ENCODE measurements around the gene MVK.

DNA sequence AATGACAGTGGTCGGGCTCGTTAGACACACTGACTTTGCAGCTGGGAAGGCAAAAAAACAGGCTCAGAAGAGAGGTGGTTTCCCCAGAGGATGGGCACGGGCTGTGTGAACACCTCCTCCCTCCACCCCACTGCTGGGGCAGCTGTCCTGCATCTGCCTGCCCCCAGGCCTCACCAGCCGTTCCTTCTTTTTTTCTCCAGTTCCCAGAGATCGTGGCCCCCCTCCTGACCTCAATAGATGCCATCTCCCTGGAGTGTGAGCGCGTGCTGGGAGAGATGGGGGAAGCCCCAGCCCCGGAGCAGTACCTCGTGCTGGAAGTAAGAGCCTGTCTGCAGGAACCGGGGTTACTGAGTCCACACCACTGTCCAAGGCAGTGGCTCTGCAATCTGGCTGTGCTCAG, 17.4 kb downstream of the MVK start:
- TF ChIP-seq MAX (IDR thresholded peaks at IDR 0.05; ENCODE audit: low read depth) (no peak), ELF1 (IDR thresholded peaks at IDR 0.05) (no peak), CTCF (IDR thresholded peaks at IDR 0.05) (no peak), GABPA (IDR thresholded peaks at IDR 0.05; ENCODE audit: low read depth) (no peak), NRF1 (IDR thresholded peaks at IDR 0.05; ENCODE audit: low read depth, low read length) (no peak), RAD21 (IDR thresholded peaks at IDR 0.05; ENCODE audit: low read length) (peak; percentile 28), POLR2AphosphoS5 (IDR thresholded peaks at IDR 0.05; ENCODE audit: low read depth, low read length) (no peak), TCF12 (IDR thresholded peaks at IDR 0.05) (no peak), EZH2phosphoT487 (IDR thresholded peaks at IDR 0.05; ENCODE audit: borderline replicate concordance, low read depth) (no peak), JUND (IDR thresholded peaks at IDR 0.05) (no peak), EP300 (IDR thresholded peaks at IDR 0.05; ENCODE audit: borderline replicate concordance in 1 of 2, low read depth in 1 of 2, low read length in 1 of 2) (peak in 1 of 2 experiments; percentile 83; a peak in 1 of 4 replicates)
